ENCODE measurements around the gene ATP5F1D. TPM values are rescaled to one million over a fixed set of nuclear protein-coding genes. Genes with fewer than 3 reads are reported as not detected.
A peak's percentile ranks its signal among the peaks of the same experiment; 100 is the strongest.

Gene ATP5F1D
- total and polyA plus RNA-seq, 2 of the 13 experiments (the other 11 are each of a cell fraction or from before 2014, with no cell fraction given): 39.4 to 78.7 TPM

GRCh38 chr19:1245494-1246264 is 4.1 kb downstream of the ATP5F1D start (continued):
- no peak for TF ChIP-seq SOX6 (IDR thresholded peaks at IDR 0.05)
- TF ChIP-seq SOX6 (CRISPR knock-in tag; IDR thresholded peaks at IDR 0.05): no peak
- TF ChIP-seq MBNL3 (CRISPR knock-in tag; conservative IDR thresholded peaks at IDR 0.05): no peak
- TF ChIP-seq ZNF264 (CRISPR knock-in tag; IDR thresholded peaks at IDR 0.05): peak; percentile 51; the same call in 1 of the 2 replicates
- TF ChIP-seq THAP11 (CRISPR knock-in tag; IDR thresholded peaks at IDR 0.05): no peak
- no peak for TF ChIP-seq ZNF615 (CRISPR knock-in tag; IDR thresholded peaks at IDR 0.05; ENCODE audit: borderline replicate concordance)
- no peak for TF ChIP-seq ZGPAT (CRISPR knock-in tag; IDR thresholded peaks at IDR 0.05)
- TF ChIP-seq NFRKB (IDR thresholded peaks at IDR 0.05): no peak
- TF ChIP-seq IRX3 (CRISPR knock-in tag; IDR thresholded peaks at IDR 0.05; ENCODE audit: borderline replicate concordance, low read depth): no peak
- TF ChIP-seq MYPOP (CRISPR knock-in tag; IDR thresholded peaks at IDR 0.05): no peak
- no peak for TF ChIP-seq KDM5B (CRISPR knock-in tag; IDR thresholded peaks at IDR 0.05; ENCODE audit: borderline replicate concordance)
- TF ChIP-seq ZNF670 (CRISPR knock-in tag; IDR thresholded peaks at IDR 0.05; ENCODE audit: borderline replicate concordance): no peak
- TF ChIP-seq, protein P1, sequence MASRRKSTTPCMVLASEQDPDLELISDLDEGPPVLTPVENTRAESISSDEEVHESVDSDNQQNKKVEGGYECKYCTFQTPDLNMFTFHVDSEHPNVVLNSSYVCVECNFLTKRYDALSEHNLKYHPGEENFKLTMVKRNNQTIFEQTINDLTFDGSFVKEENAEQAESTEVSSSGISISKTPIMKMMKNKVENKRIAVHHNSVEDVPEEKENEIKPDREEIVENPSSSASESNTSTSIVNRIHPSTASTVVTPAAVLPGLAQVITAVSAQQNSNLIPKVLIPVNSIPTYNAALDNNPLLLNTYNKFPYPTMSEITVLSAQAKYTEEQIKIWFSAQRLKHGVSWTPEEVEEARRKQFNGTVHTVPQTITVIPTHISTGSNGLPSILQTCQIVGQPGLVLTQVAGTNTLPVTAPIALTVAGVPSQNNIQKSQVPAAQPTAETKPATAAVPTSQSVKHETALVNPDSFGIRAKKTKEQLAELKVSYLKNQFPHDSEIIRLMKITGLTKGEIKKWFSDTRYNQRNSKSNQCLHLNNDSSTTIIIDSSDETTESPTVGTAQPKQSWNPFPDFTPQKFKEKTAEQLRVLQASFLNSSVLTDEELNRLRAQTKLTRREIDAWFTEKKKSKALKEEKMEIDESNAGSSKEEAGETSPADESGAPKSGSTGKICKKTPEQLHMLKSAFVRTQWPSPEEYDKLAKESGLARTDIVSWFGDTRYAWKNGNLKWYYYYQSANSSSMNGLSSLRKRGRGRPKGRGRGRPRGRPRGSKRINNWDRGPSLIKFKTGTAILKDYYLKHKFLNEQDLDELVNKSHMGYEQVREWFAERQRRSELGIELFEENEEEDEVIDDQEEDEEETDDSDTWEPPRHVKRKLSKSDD (CRISPR knock-in tag; IDR thresholded peaks at IDR 0.05; ENCODE audit: low read depth): no peak
- no peak for TF ChIP-seq JDP2 (CRISPR knock-in tag; IDR thresholded peaks at IDR 0.05; ENCODE audit: borderline replicate concordance)
- TF ChIP-seq ZFX (CRISPR knock-in tag; IDR thresholded peaks at IDR 0.05; ENCODE audit: low read depth): peak; percentile 55; the same call in 1 of the 2 replicates
- TF ChIP-seq SMARCE1 (IDR thresholded peaks at IDR 0.05; ENCODE audit: borderline replicate concordance): no peak
- TF ChIP-seq TCF7L2 (IDR thresholded peaks at IDR 0.05; ENCODE audit: low read depth, low read length): no peak
- TF ChIP-seq, protein P2, sequence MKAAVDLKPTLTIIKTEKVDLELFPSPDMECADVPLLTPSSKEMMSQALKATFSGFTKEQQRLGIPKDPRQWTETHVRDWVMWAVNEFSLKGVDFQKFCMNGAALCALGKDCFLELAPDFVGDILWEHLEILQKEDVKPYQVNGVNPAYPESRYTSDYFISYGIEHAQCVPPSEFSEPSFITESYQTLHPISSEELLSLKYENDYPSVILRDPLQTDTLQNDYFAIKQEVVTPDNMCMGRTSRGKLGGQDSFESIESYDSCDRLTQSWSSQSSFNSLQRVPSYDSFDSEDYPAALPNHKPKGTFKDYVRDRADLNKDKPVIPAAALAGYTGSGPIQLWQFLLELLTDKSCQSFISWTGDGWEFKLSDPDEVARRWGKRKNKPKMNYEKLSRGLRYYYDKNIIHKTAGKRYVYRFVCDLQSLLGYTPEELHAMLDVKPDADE (CRISPR knock-in tag; IDR thresholded peaks at IDR 0.05): no peak
- TF ChIP-seq KLF13 (CRISPR knock-in tag; IDR thresholded peaks at IDR 0.05): no peak
- peak; percentile 69 for TF ChIP-seq ZNF687 (CRISPR knock-in tag; IDR thresholded peaks at IDR 0.05)

All from HepG2 (cell line).